HL-60 (cell line): ENCODE measurements around the gene SCG3.

ENCODE experiments used
- POLR2AphosphoS5 ChIP-seq: IDR thresholded peaks from 2 replicates; pipeline ENCODE4 v1.6.1; 2012; ENCODE audit warnings: low read depth
- TF ChIP-seq, protein P1 (sequence below): IDR thresholded peaks from 2 replicates; pipeline ENCODE4 v1.6.1; 2012; ENCODE audit warnings: low read depth; ENCODE audit not compliant: insufficient replicate concordance

- no peak for TF ChIP-seq POLR2AphosphoS5
- TF ChIP-seq, protein P1, sequence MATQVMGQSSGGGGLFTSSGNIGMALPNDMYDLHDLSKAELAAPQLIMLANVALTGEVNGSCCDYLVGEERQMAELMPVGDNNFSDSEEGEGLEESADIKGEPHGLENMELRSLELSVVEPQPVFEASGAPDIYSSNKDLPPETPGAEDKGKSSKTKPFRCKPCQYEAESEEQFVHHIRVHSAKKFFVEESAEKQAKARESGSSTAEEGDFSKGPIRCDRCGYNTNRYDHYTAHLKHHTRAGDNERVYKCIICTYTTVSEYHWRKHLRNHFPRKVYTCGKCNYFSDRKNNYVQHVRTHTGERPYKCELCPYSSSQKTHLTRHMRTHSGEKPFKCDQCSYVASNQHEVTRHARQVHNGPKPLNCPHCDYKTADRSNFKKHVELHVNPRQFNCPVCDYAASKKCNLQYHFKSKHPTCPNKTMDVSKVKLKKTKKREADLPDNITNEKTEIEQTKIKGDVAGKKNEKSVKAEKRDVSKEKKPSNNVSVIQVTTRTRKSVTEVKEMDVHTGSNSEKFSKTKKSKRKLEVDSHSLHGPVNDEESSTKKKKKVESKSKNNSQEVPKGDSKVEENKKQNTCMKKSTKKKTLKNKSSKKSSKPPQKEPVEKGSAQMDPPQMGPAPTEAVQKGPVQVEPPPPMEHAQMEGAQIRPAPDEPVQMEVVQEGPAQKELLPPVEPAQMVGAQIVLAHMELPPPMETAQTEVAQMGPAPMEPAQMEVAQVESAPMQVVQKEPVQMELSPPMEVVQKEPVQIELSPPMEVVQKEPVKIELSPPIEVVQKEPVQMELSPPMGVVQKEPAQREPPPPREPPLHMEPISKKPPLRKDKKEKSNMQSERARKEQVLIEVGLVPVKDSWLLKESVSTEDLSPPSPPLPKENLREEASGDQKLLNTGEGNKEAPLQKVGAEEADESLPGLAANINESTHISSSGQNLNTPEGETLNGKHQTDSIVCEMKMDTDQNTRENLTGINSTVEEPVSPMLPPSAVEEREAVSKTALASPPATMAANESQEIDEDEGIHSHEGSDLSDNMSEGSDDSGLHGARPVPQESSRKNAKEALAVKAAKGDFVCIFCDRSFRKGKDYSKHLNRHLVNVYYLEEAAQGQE: no peak
Observed at GRCh38 chr15:51714162-51714561, 32.9 kb downstream of the SCG3 start.
